K562 (cell line): ENCODE measurements around the gene MAK. TPM values are rescaled to one million over a fixed set of nuclear protein-coding genes. Genes with fewer than 3 reads are reported as not detected.

Experiments used
- FOXO4 ChIP-seq: fragments of 450-650 bp; formaldehyde crosslinking; IDR thresholded peaks from 2 replicates; pipeline ENCODE4 v1.4.0; 2020; ENCODE audit warnings: mild to moderate bottlenecking, moderate library complexity
- HEY1 ChIP-seq: fragments of 250-450 bp; sonication (Bioruptor Pico); IDR thresholded peaks from 2 replicates; pipeline ENCODE4 v1.5.0; 2020; ENCODE audit warnings: mild to moderate bottlenecking, moderate library complexity, borderline replicate concordance
- HOMEZ ChIP-seq: fragments of 250-450 bp; sonication (Bioruptor Pico); IDR thresholded peaks from 2 replicates; pipeline ENCODE4 v1.4.0; 2020; ENCODE audit warnings: mild to moderate bottlenecking, moderate library complexity
- KDM4B ChIP-seq, 2 experiments: fragments of 450-650 bp in 1 of 2; sonication (generic) in 1 of 2; IDR thresholded peaks; 2 replicates each; pipeline ENCODE4 v1.6.1; 2016 to 2017; ENCODE audit warnings: borderline replicate concordance in 2 of 2, antibody characterized with exemption in 1 of 2, low read depth in 1 of 2, mild to moderate bottlenecking in 1 of 2
- MBD1 ChIP-seq: fragments of 250-450 bp; sonication (Bioruptor Pico); IDR thresholded peaks from 2 replicates; pipeline ENCODE4 v1.8.0; 2022; ENCODE audit warnings: inconsistent platforms
- MLLT1 ChIP-seq, 2 experiments: fragments of 450-650 bp; IDR thresholded peaks; 2 replicates each; pipeline ENCODE4 v1.6.1; 2016
- RB1 ChIP-seq: fragments of 450-650 bp; IDR thresholded peaks from 2 replicates; pipeline ENCODE4 v1.6.1; 2017; ENCODE audit warnings: low read depth, mild to moderate bottlenecking
- SNIP1 ChIP-seq: fragments of 450-650 bp; IDR thresholded peaks from 2 replicates; pipeline ENCODE4 v1.7.1; 2017; ENCODE audit warnings: low read depth, mild to moderate bottlenecking
- SNRNP70 ChIP-seq: fragments of 200-400 bp; formaldehyde crosslinking; optimal IDR thresholded peaks from 2 replicates; pipeline ENCODE3; 2017; ENCODE audit warnings: low read depth, low read length
- SREBF1 ChIP-seq: fragments of 150-350 bp; IDR thresholded peaks from 2 replicates; pipeline ENCODE4 v1.6.1; 2014; ENCODE audit warnings: antibody characterized with exemption, low read depth, low read length, borderline replicate concordance
- ZNF239 ChIP-seq: fragments of 250-450 bp; sonication (Bioruptor Pico); IDR thresholded peaks from 2 replicates; pipeline ENCODE4 v1.4.0; 2020; ENCODE audit warnings: mild to moderate bottlenecking
- ZNF318 ChIP-seq, 2 experiments: fragments of 450-650 bp; IDR thresholded peaks; 2 replicates each; pipeline ENCODE4 v1.6.1; 2016; ENCODE audit warnings: mild to moderate bottlenecking in 2 of 2, borderline replicate concordance in 1 of 2, low read depth in 1 of 2, moderate library complexity in 1 of 2
- polyA plus RNA-seq, 8 experiments: library from polyadenylated mRNA; depleted of rRNA in 4 of 8; stranded (reverse) in 5 of 8; unstranded in 3 of 8; fragments of >200 nt; fragmentation: Nextera tagmentation in 2 of 8; fragmentation: Illumina TruSeq in 1 of 8; extraction: Ambion mirVana in 2 of 8; extraction: Trizol in 1 of 8; gene quantifications; 2 replicates each; pipeline versions ENCODE4 v1.2.1 to v1.2.3, GENCODE V29; 2011 to 2014; ENCODE audit warnings: inconsistent platforms in 1 of 8, missing spikeins in 1 of 8
- total RNA-seq, 7 experiments: library from RNA; depleted of rRNA in 6 of 7; stranded (reverse); fragments of >200 nt in 6 of 7; fragmentation: Illumina TruSeq in 2 of 7; extraction: Trizol in 2 of 7; gene quantifications; 2 replicates each; pipeline versions ENCODE4 v1.2.1 to v1.2.3, GENCODE V29; 2011 to 2021; ENCODE audit warnings: low replicate concordance in 1 of 7

The MAK gene
- total and polyA plus RNA-seq, 9 of the 15 experiments (the other 6 are each of a cell fraction or from before 2014, with no cell fraction given): 0.25 to 1.1 (median 0.53) TPM

GRCh38 chr6:10838794-10839333 is 525 bp upstream of the MAK start (continued):
- no peak for TF ChIP-seq FOXO4 (CRISPR knock-in tag)
- no peak for TF ChIP-seq HEY1 (CRISPR knock-in tag)
- TF ChIP-seq SREBF1: no peak
- TF ChIP-seq MLLT1 (IDR thresholded peaks at IDR 0.05): peak in 1 of 2 experiments; percentile 37; a peak in 1 of 4 replicates
- TF ChIP-seq SNRNP70: no peak
- no peak for TF ChIP-seq HOMEZ (CRISPR knock-in tag)
- TF ChIP-seq RB1: no peak
- TF ChIP-seq MBD1: 0 out of 2 replicates have a peak, but pooled peaks have one; percentile 50
- no peak for TF ChIP-seq ZNF239 (CRISPR knock-in tag)
- TF ChIP-seq ZNF318 (IDR thresholded peaks at IDR 0.05; ENCODE audit: borderline replicate concordance in 1 of 2, low read depth in 1 of 2): 0 out of 4 replicates have a peak, but pooled peaks of 1 of the 2 experiments have one; percentile 75
- no peak for TF ChIP-seq SNIP1
- no peak for TF ChIP-seq KDM4B (IDR thresholded peaks at IDR 0.05; ENCODE audit: borderline replicate concordance in 2 of 2, low read depth in 1 of 2)
